ENCODE results near the gene RPL31.

RPL31 gene

GRCh38 chr2:100980046-100980445, 22.0 kb upstream of the RPL31 start:
- Histone ChIP-seq H3K27me3 (replicated peaks; ENCODE audit: control insufficient read depth, insufficient read depth, low read length) (no peaks in the 10 kb centered on the region), H3K36me3 (ENCODE audit: control insufficient read depth, insufficient read depth, low read length) (no peaks in the 10 kb centered on the region), H3K4me3 (replicated peaks; ENCODE audit: low read depth, low read length) (no peak overlapping the region)
- DNase-seq (ENCODE audit: extremely low read depth, insufficient read length): no peak
- no peak for TF ChIP-seq CTCF (IDR thresholded peaks at IDR 0.05; ENCODE audit: insufficient read depth, low read length, poor library complexity, severe bottlenecking)

- Histone ChIP-seq H3K36me3 (ENCODE audit: control insufficient read depth, insufficient read depth, low read length) (no peaks in the 10 kb centered on the region), H3K4me3 (replicated peaks; ENCODE audit: low read depth, low read length) (no peak overlapping the region), H3K27me3 (replicated peaks; ENCODE audit: control insufficient read depth, insufficient read depth, low read length) (no peaks in the 10 kb centered on the region)
- DNase-seq (ENCODE audit: extremely low read depth, insufficient read length): no peak
- TF ChIP-seq CTCF (IDR thresholded peaks at IDR 0.05; ENCODE audit: insufficient read depth, low read length, poor library complexity, severe bottlenecking): no peak
Observed at GRCh38 chr2:100981011-100981410, 21.1 kb upstream of the RPL31 start.

- Histone ChIP-seq H3K4me3 (replicated peaks; ENCODE audit: low read depth, low read length) (no peak overlapping the region), H3K27me3 (replicated peaks; ENCODE audit: control insufficient read depth, insufficient read depth, low read length) (no peaks in the 10 kb centered on the region), H3K36me3 (ENCODE audit: control insufficient read depth, insufficient read depth, low read length) (no peaks in the 10 kb centered on the region)
- TF ChIP-seq CTCF (IDR thresholded peaks at IDR 0.05; ENCODE audit: insufficient read depth, low read length, poor library complexity, severe bottlenecking): no peak
- DNase-seq (ENCODE audit: extremely low read depth, insufficient read length): no peak
Observed at GRCh38 chr2:100982431-100982861, 19.6 kb upstream of the RPL31 start.

- DNase-seq (ENCODE audit: extremely low read depth, insufficient read length): no peak
- TF ChIP-seq CTCF (IDR thresholded peaks at IDR 0.05; ENCODE audit: insufficient read depth, low read length, poor library complexity, severe bottlenecking): no peak
- no peaks in the 10 kb centered on the region for H3K27me3 ChIP-seq (replicated peaks; ENCODE audit: control insufficient read depth, insufficient read depth, low read length)
- H3K4me3 ChIP-seq (replicated peaks; ENCODE audit: low read depth, low read length): no peak overlapping the region
- no peaks in the 10 kb centered on the region for H3K36me3 ChIP-seq (ENCODE audit: control insufficient read depth, insufficient read depth, low read length)
Observed at GRCh38 chr2:100983201-100983600, 18.9 kb upstream of the RPL31 start.

- Histone ChIP-seq H3K36me3 (ENCODE audit: control insufficient read depth, insufficient read depth, low read length) (no peaks in the 10 kb centered on the region), H3K27me3 (replicated peaks; ENCODE audit: control insufficient read depth, insufficient read depth, low read length) (no peaks in the 10 kb centered on the region), H3K4me3 (replicated peaks; ENCODE audit: low read depth, low read length) (no peak overlapping the region)
- DNase-seq (ENCODE audit: extremely low read depth, insufficient read length): no peak
- no peak for TF ChIP-seq CTCF (IDR thresholded peaks at IDR 0.05; ENCODE audit: insufficient read depth, low read length, poor library complexity, severe bottlenecking)
Observed at GRCh38 chr2:100983684-100984310, 18.3 kb upstream of the RPL31 start.

GRCh38 chr2:100984892-100985307, 17.2 kb upstream of the RPL31 start:
- no peaks in the 10 kb centered on the region for H3K36me3 ChIP-seq (ENCODE audit: control insufficient read depth, insufficient read depth, low read length)
- DNase-seq (ENCODE audit: extremely low read depth, insufficient read length): no peak
- no peaks in the 10 kb centered on the region for H3K27me3 ChIP-seq (replicated peaks; ENCODE audit: control insufficient read depth, insufficient read depth, low read length)
- H3K4me3 ChIP-seq (replicated peaks; ENCODE audit: low read depth, low read length): no peak overlapping the region
- peak; percentile 90 for TF ChIP-seq CTCF (IDR thresholded peaks at IDR 0.05; ENCODE audit: insufficient read depth, low read length, poor library complexity, severe bottlenecking)

Data from GM06990 (cell line).